H1 (cell line): Measurements from ENCODE around the gene BGLAP. TPM values are rescaled to one million over a fixed set of nuclear protein-coding genes. Genes with fewer than 3 reads are reported as not detected.

Experiments
- CTCF ChIA-PET: fragments of 300-600 bp; sonication (Branson Sonifier 250); formaldehyde crosslinking; loops from one replicate; lab custom pipeline; 2021; ENCODE audit not compliant: partially characterized antibody; lab: Charles Lee
- POLR2A ChIA-PET: fragments of 300-600 bp; sonication (Branson Sonifier 250); formaldehyde crosslinking; loops from one replicate; lab custom pipeline; 2021; ENCODE audit warnings: inconsistent platforms; ENCODE audit not compliant: partially characterized antibody; lab: Charles Lee
- DNase-seq, 2 experiments: peaks; one replicate each; pipeline versions ENCODE4 v3.0.0 to v3.0.0-alpha.2; 2010 to 2022; ENCODE audit warnings: low spot score in 2 of 2, low read depth in 1 of 2, mixed read lengths in 1 of 2
- FAIRE-seq: peaks from 2 replicates; lab custom pipeline; 2011; peaks lifted over from hg19 to GRCh38; lab: Jason Lieb, UNC
- H2AFZ ChIP-seq: 2 replicates; pipeline ENCODE4 v1.8.1; 2012; ENCODE audit warnings: low read length, inconsistent platforms
- H2AK5ac ChIP-seq: 2 replicates; pipeline ENCODE4 v1.6.1; 2013; ENCODE audit warnings: low read depth, low read length
- H2BK120ac ChIP-seq: replicated peaks from 2 replicates; pipeline ENCODE3; 2013; ENCODE audit warnings: low read depth, low read length, inconsistent platforms
- H2BK12ac ChIP-seq: 2 replicates; pipeline ENCODE4 v1.6.1; 2013; ENCODE audit warnings: low read depth, low read length
- H2BK15ac ChIP-seq: 2 replicates; pipeline ENCODE4 v1.6.1; 2013; ENCODE audit warnings: low read length
- H2BK20ac ChIP-seq: 2 replicates; pipeline ENCODE4 v1.6.1; 2013; ENCODE audit warnings: low read length
- H2BK5ac ChIP-seq: 2 replicates; pipeline ENCODE4 v1.6.1; 2013; ENCODE audit warnings: low read depth, low read length
- H3K14ac ChIP-seq: 2 replicates; pipeline ENCODE4 v1.6.1; 2013; ENCODE audit warnings: inconsistent platforms; ENCODE audit not compliant: insufficient read length
- H3K18ac ChIP-seq: 2 replicates; pipeline ENCODE4 v1.6.1; 2013; ENCODE audit warnings: low read length; ENCODE audit errors: extremely low read depth
- H3K23ac ChIP-seq: 2 replicates; pipeline ENCODE4 v1.6.1; 2013; ENCODE audit warnings: inconsistent platforms; ENCODE audit not compliant: insufficient read length
- H3K23me2 ChIP-seq: 2 replicates; pipeline ENCODE4 v1.6.1; 2013; ENCODE audit warnings: low read depth, low read length
- H3K27ac ChIP-seq: 2 replicates; pipeline ENCODE4 v1.6.1; 2011; ENCODE audit warnings: low read depth, low read length, inconsistent platforms
- H3K27me3 ChIP-seq, 4 experiments: replicated peaks in 1 of 4; 1 replicate in 1 of 4; 2 replicates in 3 of 4; pipeline versions ENCODE4 v1.6.1 to v1.8.1; 2011 to 2013; ENCODE audit warnings: low read length in 3 of 4, mild to moderate bottlenecking in 3 of 4, inconsistent platforms in 2 of 4, mixed read lengths in 2 of 4, moderate library complexity in 1 of 4; ENCODE audit not compliant: control insufficient read depth in 3 of 4, insufficient read depth in 3 of 4; ENCODE audit errors: extremely low read depth in 1 of 4
- H3K36me3 ChIP-seq, 4 experiments: 2 replicates each; pipeline versions ENCODE4 v1.6.1 to v1.8.1; 2011 to 2013; ENCODE audit warnings: mild to moderate bottlenecking in 4 of 4, low read length in 3 of 4, moderate library complexity in 2 of 4, control low read depth in 1 of 4, inconsistent platforms in 1 of 4; ENCODE audit not compliant: insufficient read depth in 4 of 4, control insufficient read depth in 2 of 4
- H3K4ac ChIP-seq: replicated peaks from 2 replicates; pipeline ENCODE3; 2013; ENCODE audit warnings: low read length, low read depth, mixed read lengths, inconsistent platforms; ENCODE audit not compliant: insufficient read length
- H3K4me1 ChIP-seq, 4 experiments: replicated peaks in 1 of 4; 1 replicate in 1 of 4; 2 replicates in 3 of 4; pipeline versions ENCODE4 v1.6.1 to v1.8.1; 2011 to 2013; ENCODE audit warnings: low read length in 3 of 4, inconsistent platforms in 2 of 4, mixed read lengths in 1 of 4; ENCODE audit not compliant: insufficient read depth in 4 of 4, control insufficient read depth in 3 of 4
- H3K4me2 ChIP-seq, 2 experiments: 2 replicates each; pipeline versions ENCODE4 v1.6.1 to v1.8.1; 2011 to 2013; ENCODE audit warnings: low read depth in 2 of 2, low read length in 2 of 2, control low read depth in 1 of 2, inconsistent platforms in 1 of 2, mild to moderate bottlenecking in 1 of 2; ENCODE audit not compliant: insufficient read depth in 1 of 2
- H3K4me3 ChIP-seq, 4 experiments: fragments of 200-600, 300-600 bp in 1 of 4; sonication (generic), shearing (Covaris generic), sonication (Bioruptor Twin) in 1 of 4; 2 replicates each; pipeline versions ENCODE4 v1.5.1 to v1.8.1; 2011 to 2016; ENCODE audit warnings: low read length in 4 of 4, low read depth in 3 of 4, control low read depth in 2 of 4, inconsistent platforms in 2 of 4, mild to moderate bottlenecking in 2 of 4, mixed read lengths in 1 of 4, moderate library complexity in 1 of 4; ENCODE audit not compliant: insufficient read depth in 2 of 4; ENCODE audit errors: extremely low read depth in 1 of 4
- H3K56ac ChIP-seq: replicated peaks from 2 replicates; pipeline ENCODE3; 2013; ENCODE audit warnings: low read depth, mild to moderate bottlenecking, mixed read lengths, low read length, inconsistent platforms; ENCODE audit not compliant: insufficient read length
- H3K79me1 ChIP-seq: 2 replicates; pipeline ENCODE4 v1.6.1; 2013; ENCODE audit warnings: low read depth, low read length, control low read depth
- H3K79me2 ChIP-seq, 2 experiments: 2 replicates each; pipeline versions ENCODE4 v1.6.1 to v1.8.1; 2012 to 2013; ENCODE audit warnings: low read length in 2 of 2, mild to moderate bottlenecking in 2 of 2, inconsistent platforms in 1 of 2; ENCODE audit not compliant: insufficient read depth in 2 of 2, control insufficient read depth in 1 of 2
- H3K9ac ChIP-seq, 4 experiments: replicated peaks in 1 of 4; 1 replicate in 1 of 4; 2 replicates in 3 of 4; pipeline versions ENCODE4 v1.6.1 to v1.8.1; 2011 to 2013; ENCODE audit warnings: low read depth in 3 of 4, low read length in 3 of 4, control low read depth in 2 of 4, mild to moderate bottlenecking in 2 of 4, moderate library complexity in 2 of 4, inconsistent platforms in 1 of 4; ENCODE audit errors: extremely low read depth in 1 of 4
- H3K9me3 ChIP-seq, 2 experiments: 2 replicates each; pipeline versions ENCODE4 v1.6.1 to v1.8.1; 2012 to 2013; ENCODE audit warnings: mild to moderate bottlenecking in 2 of 2, moderate library complexity in 2 of 2, control low read depth in 1 of 2, inconsistent platforms in 1 of 2, low read depth in 1 of 2, low read length in 1 of 2, mixed read lengths in 1 of 2; ENCODE audit not compliant: insufficient read depth in 2 of 2
- H4K20me1 ChIP-seq, 2 experiments: replicated peaks in 1 of 2; 2 replicates each; pipeline versions ENCODE3 to v1.8.1; 2011 to 2013; ENCODE audit warnings: inconsistent platforms in 2 of 2, low read length in 2 of 2, mild to moderate bottlenecking in 1 of 2; ENCODE audit not compliant: insufficient read depth in 2 of 2, control insufficient read depth in 1 of 2
- H4K5ac ChIP-seq: 2 replicates; pipeline ENCODE4 v1.6.1; 2013; ENCODE audit warnings: low read length, low read depth, mixed read lengths, inconsistent platforms; ENCODE audit not compliant: insufficient read length
- H4K8ac ChIP-seq: 2 replicates; pipeline ENCODE4 v1.8.0; 2013; ENCODE audit warnings: mild to moderate bottlenecking, moderate library complexity, low read length, inconsistent platforms; ENCODE audit not compliant: insufficient read depth; ENCODE audit errors: extremely low read depth
- H4K91ac ChIP-seq: replicated peaks from 2 replicates; pipeline ENCODE3; 2013; ENCODE audit warnings: low read length, mixed read lengths, inconsistent platforms; ENCODE audit not compliant: insufficient read length
- ASH2L ChIP-seq: fragments of 200-600, 300-600 bp; sonication (generic); IDR thresholded peaks from one replicate; pipeline ENCODE4 v1.7.1; 2017; ENCODE audit warnings: low read length
- BCL11A ChIP-seq, 2 experiments: IDR thresholded peaks; one replicate each; pipeline ENCODE4 v1.6.1; 2011; ENCODE audit warnings: low read depth in 2 of 2, low read length in 2 of 2, mild to moderate bottlenecking in 2 of 2
- CBX8 ChIP-seq: fragments of 300-800, 300-1000 bp; sonication (generic); IDR thresholded peaks from 2 replicates; pipeline ENCODE4 v1.7.1; 2016; ENCODE audit warnings: low read depth, low read length, borderline replicate concordance
- EZH2 ChIP-seq: fragments of 200-600 bp; sonication (generic); IDR thresholded peaks from 2 replicates; pipeline ENCODE4 v1.7.1; 2012; ENCODE audit warnings: low read depth, mild to moderate bottlenecking, moderate library complexity, low read length, inconsistent platforms; ENCODE audit not compliant: severe bottlenecking
- GTF2F1 ChIP-seq: IDR thresholded peaks from 2 replicates; pipeline ENCODE4 v1.6.1; 2012; ENCODE audit warnings: low read depth, low read length, improper control_type of control experiment, borderline replicate concordance
- NANOG ChIP-seq: IDR thresholded peaks from 2 replicates; pipeline ENCODE4 v1.6.1; 2011; ENCODE audit warnings: low read length, low read depth, mild to moderate bottlenecking, inconsistent platforms; ENCODE audit not compliant: insufficient read depth, poor library complexity, severe bottlenecking
- RFX5 ChIP-seq: IDR thresholded peaks from 2 replicates; pipeline ENCODE4 v1.6.1; 2011; ENCODE audit warnings: low read depth, low read length, improper control_type of control experiment, borderline replicate concordance
- RNF2 ChIP-seq: fragments of 200-900, 300-1000 bp; sonication (generic); IDR thresholded peaks from 2 replicates; pipeline ENCODE4 v1.7.1; 2016; ENCODE audit warnings: borderline replicate concordance, low read depth, mild to moderate bottlenecking, antibody characterized with exemption, low read length; ENCODE audit not compliant: poor library complexity, severe bottlenecking; ENCODE audit errors: missing control alignments
- TBP ChIP-seq: IDR thresholded peaks from 2 replicates; pipeline ENCODE4 v1.6.1; 2011; ENCODE audit warnings: low read depth, low read length, improper control_type of control experiment
- WGBS, 2 experiments: shearing (Covaris generic) in 1 of 2; methylation state at CpG; one replicate each; pipeline versions ENCODE4 v1.1.6 to v1.1.7; 2013 to 2015; ENCODE audit warnings: low lambda C conversion rate in 2 of 2, mixed read lengths in 2 of 2, inconsistent platforms in 1 of 2, low coverage in 1 of 2, missing lambda C conversion rate in 1 of 2; ENCODE audit not compliant: insufficient replicate concordance in 2 of 2, insufficient coverage in 1 of 2, insufficient read length in 1 of 2; ENCODE audit errors: extremely low coverage in 1 of 2, missing lambda C conversion rate in 1 of 2; 5-methylcytosine and 5-hydroxymethylcytosine counted together
- polyA plus RNA-seq, 7 experiments: library from polyadenylated mRNA; depleted of rRNA in 3 of 7; stranded (reverse) in 5 of 7; unstranded in 2 of 7; fragments of >200 nt in 5 of 7; fragments of 200-250 nt in 2 of 7; gene quantifications; 1 replicate in 5 of 7; 2 replicates in 1 of 7; 4 replicates in 1 of 7; pipeline versions ENCODE4 v1.2.1 to v1.2.3, GENCODE V29; 2011 to 2013; ENCODE audit warnings: missing spikeins in 2 of 7, mixed read lengths in 2 of 7
- total RNA-seq: library from RNA; stranded (reverse); fragmentation: NEBNext Ultra II Directional; extraction: Animal tissue kit (Norgen Biotek cat#: 25700); gene quantifications from 2 replicates; pipeline ENCODE4 v1.2.1, GENCODE V29; 2021
- TF ChIP-seq, protein P1 (sequence below), 3 experiments: IDR thresholded peaks; 1 replicate in 2 of 3; 2 replicates in 1 of 3; pipeline versions ENCODE4 v1.5.1 to v1.6.1; 2011; ENCODE audit warnings: low read length in 3 of 3, mild to moderate bottlenecking in 3 of 3, inconsistent platforms in 2 of 3, low read depth in 1 of 3, moderate library complexity in 1 of 3; ENCODE audit not compliant: insufficient read depth in 1 of 3; ENCODE audit errors: control extremely low read depth in 1 of 3

BGLAP gene
- total and polyA plus RNA-seq, 2 of the 8 experiments (the other 6 are each of a cell fraction or from before 2014, with no cell fraction given), result 1.2 to 1.5 TPM

DNA sequence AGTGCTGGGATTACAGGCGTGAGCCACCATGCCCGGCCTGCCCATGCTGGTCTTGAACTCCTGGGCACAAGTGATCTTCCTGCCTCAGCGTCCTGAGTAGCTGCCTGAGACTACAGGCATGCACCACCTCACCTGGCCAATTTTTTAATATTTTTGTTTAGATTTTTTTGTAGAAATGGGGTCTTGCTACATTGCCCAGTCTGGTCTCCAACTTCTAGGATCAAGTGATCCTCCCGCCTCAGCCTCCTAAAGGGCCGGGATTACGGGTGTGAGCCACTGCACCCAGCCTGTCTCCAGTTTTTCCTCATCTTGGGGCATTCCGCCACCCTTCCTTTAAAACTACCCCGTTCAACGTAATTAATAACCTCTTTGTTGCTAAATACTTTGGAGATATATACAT, 21.8 kb upstream of the BGLAP start:
- H2BK5ac ChIP-seq, result no peak overlapping the region
- H3K79me1 ChIP-seq, result peaks cover 16% of the 10 kb centered on the region; the same call in 1 of the 2 replicates
- no peak overlapping the region for H4K5ac ChIP-seq
- no peak overlapping the region for H2AFZ ChIP-seq
- no peak overlapping the region for H2BK20ac ChIP-seq
- H3K14ac ChIP-seq, result no peak overlapping the region
- H3K4me1 ChIP-seq, result no peaks in the 10 kb centered on the region
- H3K4ac ChIP-seq, result no peak overlapping the region
- H4K91ac ChIP-seq, result no peak overlapping the region
- H2BK15ac ChIP-seq, result no peak overlapping the region
- POLR2A ChIA-PET, result interaction anchor here (0.7 to 1.4 kb wide), 4 partner anchors 9 to 124 kb away, joined by 3 to 5 read pairs (median 4); no protein-coding TSS in a partner anchor
- H3K18ac ChIP-seq, result no peak overlapping the region
- no peak overlapping the region for H2AK5ac ChIP-seq
- H3K79me2 ChIP-seq, result peaks cover 4 to 12% of the 10 kb centered on the region in 2 experiments; a peak in 3 of 4 replicates
- no peak overlapping the region for H3K4me3 ChIP-seq
- DNase-seq, result no peak
- H3K27me3 ChIP-seq, result no peaks in the 10 kb centered on the region
- no peaks in the 10 kb centered on the region for H3K23me2 ChIP-seq
- no peak overlapping the region for H2BK12ac ChIP-seq
- no peak overlapping the region for H3K4me2 ChIP-seq
- no peak overlapping the region for H3K27ac ChIP-seq
- CTCF ChIA-PET, result interaction anchor here (2.3 to 47.2 kb wide), 2 partner anchors 10 to 80 kb away, joined by 9 to 1265 read pairs; partner anchors contain the start of gene SEMA4A
- H3K36me3 ChIP-seq, result peaks cover 8 to 30% (median 16%) of the 10 kb centered on the region in 4 experiments
- no peak overlapping the region for H2BK120ac ChIP-seq
- peaks cover 0 to 4% of the 10 kb centered on the region in 2 experiments for H4K20me1 ChIP-seq
- no peak for FAIRE-seq
- H3K56ac ChIP-seq, result no peak overlapping the region
- no peak overlapping the region for H3K23ac ChIP-seq
- no peak overlapping the region for H4K8ac ChIP-seq
- H3K9ac ChIP-seq, result no peak overlapping the region
- H3K9me3 ChIP-seq, result no peaks in the 10 kb centered on the region; a peak in 1 of 4 replicates
- 92% methylated on average over 9 of the region's 9 CpGs; no CpG with 5 or more reads in 1 of the 2 experiments for WGBS, 2 experiments
- TF ChIP-seq NANOG, result no peak
- no peak for TF ChIP-seq ASH2L
- TF ChIP-seq RFX5, result no peak
- TF ChIP-seq BCL11A (IDR thresholded peaks at IDR 0.05; ENCODE audit: low read depth in 2 of 2, low read length in 2 of 2), result no peak
- TF ChIP-seq RNF2, result no peak
- no peak for TF ChIP-seq CBX8
- no peak for TF ChIP-seq EZH2
- TF ChIP-seq GTF2F1, result no peak
- no peak for TF ChIP-seq TBP
- TF ChIP-seq, protein P1, sequence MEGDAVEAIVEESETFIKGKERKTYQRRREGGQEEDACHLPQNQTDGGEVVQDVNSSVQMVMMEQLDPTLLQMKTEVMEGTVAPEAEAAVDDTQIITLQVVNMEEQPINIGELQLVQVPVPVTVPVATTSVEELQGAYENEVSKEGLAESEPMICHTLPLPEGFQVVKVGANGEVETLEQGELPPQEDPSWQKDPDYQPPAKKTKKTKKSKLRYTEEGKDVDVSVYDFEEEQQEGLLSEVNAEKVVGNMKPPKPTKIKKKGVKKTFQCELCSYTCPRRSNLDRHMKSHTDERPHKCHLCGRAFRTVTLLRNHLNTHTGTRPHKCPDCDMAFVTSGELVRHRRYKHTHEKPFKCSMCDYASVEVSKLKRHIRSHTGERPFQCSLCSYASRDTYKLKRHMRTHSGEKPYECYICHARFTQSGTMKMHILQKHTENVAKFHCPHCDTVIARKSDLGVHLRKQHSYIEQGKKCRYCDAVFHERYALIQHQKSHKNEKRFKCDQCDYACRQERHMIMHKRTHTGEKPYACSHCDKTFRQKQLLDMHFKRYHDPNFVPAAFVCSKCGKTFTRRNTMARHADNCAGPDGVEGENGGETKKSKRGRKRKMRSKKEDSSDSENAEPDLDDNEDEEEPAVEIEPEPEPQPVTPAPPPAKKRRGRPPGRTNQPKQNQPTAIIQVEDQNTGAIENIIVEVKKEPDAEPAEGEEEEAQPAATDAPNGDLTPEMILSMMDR (IDR thresholded peaks at IDR 0.05; ENCODE audit: control extremely low read depth in 1 of 3, insufficient read depth in 1 of 3, low read depth in 1 of 3, low read length in 3 of 3), result no peak
